Endometrium (tissue), 2 donors: ENCODE measurements around the gene HHLA2.

Experiments
- FAIRE-seq: peaks from 2 replicates; lab custom pipeline; 2012; peaks lifted over from hg19 to GRCh38; lab: Jason Lieb, UNC
- donor health status: control.
- donor health status: control.

The HHLA2 gene

DNA sequence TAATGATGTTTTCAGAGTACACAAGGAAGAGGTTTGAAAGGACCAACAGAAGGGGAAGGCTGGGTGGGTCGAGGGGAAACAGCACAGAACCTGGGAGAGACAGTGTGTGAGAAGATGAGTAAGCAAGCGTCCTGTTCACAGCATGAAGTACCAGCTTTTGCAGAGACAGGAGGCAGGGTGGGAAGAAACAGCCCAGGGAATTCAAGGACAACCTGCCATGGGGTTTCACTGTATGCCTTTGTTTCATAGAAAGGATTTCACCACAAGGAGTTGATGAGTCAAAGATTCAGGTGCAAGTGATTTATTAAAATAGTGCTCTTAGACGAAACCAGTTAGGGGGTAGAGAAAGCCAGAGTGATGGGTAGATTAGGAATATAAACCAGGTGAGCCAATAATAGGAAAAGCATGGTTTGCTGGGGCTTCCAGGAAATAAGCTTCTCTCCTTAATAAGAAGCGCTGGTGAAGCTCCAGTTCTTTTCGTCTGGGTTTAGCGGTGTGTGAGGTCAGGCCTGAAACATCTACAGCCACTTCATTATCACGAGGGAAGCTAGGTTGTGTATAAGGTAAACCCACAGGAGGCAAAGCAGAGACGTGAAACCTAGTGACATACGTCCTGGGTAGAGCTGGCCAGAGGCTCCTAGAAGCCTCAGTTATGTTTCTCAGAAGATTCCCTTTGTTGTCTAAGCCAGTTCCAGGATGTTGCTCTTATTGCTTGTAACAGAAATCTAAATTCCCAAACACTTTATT, 3.9 kb downstream of the HHLA2 start:
- FAIRE-seq = no peak

DNA sequence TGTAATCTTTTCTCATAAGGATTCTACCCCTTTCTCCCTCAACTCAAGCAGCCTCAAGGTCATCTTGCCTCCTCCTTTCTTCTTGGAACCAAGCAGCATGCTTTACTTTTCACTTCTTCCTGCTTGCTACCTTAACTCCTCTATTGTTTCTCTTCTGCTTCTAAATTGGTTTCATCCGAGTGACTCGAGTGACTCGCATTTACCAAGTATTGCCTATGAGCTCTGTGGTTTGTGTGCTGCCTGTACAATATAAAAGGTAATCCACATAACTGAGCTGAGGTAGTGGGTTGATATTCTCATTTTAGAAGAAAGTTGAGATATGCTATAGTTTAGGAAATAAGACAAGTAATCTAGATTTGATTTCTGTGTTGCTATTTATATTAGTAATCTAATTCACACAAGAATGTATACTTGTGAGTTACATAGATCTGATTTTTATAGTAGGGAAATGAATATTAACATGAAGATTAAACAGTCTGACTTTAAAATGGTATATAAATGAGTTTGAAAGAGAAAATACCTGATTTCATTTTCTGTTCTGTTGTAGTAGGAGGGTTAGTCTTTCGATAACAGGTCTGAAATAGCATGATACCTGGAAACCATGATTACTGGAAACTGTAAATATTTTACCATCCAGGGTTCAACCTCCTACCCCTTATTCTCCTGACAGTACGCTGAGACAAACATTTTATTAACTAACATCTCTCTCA, 5.5 kb downstream of the HHLA2 start:
- FAIRE-seq = no peak

DNA sequence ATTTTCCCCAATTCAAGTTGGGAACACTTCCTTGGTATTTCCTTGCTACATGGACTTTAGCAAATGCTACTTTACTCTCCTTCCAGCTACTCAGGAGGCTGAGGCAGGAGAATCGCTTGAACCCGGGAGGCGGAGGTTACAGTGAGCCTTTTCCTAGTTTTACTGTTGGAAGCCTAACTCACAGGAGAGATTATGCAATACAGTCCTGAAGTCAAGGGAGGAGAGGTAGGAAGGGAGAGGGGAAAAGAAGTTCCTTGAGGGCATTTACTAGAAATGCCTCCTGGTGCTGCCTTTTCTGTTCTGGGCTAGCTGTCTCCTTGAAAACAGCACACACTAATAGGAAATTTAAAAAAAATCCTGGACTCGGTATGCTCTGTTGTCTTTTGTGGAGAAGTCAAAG, 6.2 kb downstream of the HHLA2 start:
- FAIRE-seq = no peak

DNA sequence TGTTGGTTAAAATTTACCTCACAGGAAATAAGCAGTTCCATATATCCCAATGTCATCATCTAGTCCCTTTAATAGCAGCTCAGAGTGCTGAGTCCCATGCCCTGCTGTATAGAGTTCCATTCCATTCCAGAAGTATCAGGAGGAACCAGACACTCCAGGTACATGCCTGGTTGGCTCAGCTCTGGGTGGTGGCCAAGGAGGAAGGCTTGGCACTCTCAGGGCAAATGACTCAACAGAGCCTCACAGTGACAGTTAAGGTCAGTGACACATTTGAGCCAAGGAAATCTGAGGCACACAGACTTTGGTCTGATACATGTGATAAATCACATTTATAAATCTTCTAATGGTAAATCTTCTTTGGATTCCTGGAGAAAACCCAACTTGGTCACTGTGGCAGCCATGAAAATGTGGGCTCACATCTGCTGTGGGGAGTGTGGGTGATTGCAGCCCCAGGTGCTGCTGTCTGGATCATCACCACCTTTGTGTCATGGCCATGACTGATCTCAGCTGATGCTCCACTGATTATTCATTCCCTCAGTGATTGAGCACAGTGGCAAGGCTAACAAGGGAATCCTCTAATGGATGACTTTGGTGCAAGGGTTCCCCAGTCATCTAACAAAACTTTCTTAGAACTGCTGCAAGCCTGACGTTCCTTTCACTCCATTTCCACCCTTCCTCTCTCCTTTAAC, 9.3 kb downstream of the HHLA2 start:
- no peak for FAIRE-seq

DNA sequence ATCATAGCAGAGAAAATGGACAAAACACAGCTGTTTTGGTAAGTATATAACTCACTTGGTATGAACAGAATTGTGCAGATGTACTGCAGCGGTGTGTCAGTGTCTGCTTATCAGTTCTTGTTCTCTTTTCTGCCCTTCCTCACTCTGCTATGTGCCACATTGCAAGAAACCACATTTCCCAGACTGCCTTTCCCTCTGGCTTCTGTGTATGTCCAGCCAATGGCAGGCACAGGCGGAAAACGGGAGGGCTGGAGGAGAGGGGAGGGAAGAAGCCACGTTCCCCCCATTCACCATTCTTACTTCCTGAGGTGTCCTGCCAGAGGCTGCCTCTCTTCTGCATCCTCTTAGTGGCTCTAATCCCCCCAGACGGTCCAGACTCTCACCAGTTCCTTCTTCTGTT, 15.4 kb downstream of the HHLA2 start:
- FAIRE-seq = no peak

- FAIRE-seq = no peak
These were observed 16.3 kb downstream of the HHLA2 start for GRCh38 chr3:108312656-108313055.

DNA sequence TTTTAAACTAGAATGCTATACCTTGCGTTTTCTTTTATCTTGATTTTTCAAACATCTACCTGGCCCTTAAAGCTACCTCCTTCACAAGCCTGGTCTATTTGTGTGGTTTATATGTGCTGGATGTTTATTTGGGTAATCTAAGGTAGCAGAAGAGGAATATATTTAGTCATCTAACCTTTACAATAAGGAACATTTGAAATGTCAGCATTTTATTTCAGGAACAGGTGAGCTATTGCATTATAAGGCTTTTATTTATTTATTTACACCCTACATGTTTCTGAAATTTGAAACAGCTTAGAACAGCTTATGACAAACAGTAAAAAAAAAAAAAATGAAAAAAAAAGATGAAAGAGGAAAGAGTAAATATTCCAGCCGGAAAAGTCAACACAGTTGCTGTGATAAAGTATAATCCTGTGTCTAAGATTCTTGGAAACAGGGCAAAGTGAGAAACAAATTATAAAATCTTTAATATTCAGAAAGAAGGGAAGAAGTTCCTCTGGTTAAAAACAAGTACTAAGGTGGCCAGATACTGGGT, 19.5 kb downstream of the HHLA2 start:
- FAIRE-seq = no peak

- no peak for FAIRE-seq
These were observed 23.2 kb downstream of the HHLA2 start for GRCh38 chr3:108319428-108320082.

DNA sequence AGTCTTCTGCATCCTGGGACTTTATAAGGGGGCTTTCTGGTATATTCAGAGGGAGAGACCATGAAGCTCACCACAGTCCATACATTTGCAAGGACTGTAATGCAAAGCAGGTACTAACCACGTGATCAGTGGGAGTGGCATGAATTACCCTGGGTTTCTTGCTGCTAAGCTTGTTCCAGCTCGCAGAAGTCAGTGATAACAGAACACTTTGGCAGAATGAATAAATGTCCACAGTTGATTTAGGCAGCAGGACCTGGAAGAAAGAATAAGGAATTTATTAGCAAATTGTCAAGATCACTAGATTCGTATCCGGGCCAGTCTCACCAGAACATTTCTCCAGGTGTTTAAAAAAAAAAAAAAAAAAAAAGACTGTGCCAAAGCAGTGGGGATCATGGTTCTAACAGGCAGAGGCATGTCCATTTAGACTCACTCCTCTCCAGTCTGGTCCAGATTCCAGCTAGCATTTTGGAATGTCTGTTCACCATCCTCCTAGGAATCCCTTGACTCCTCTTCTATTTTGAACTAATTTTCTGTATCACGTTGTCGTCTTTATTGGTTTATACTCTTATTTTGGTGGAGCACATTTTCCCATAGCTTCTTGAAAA, 24.5 kb downstream of the HHLA2 start:
- no peak for FAIRE-seq

GRCh38 chr3:108322352-108322751, 26.0 kb downstream of the HHLA2 start:
- FAIRE-seq = no peak

GRCh38 chr3:108324177-108324576, 27.8 kb downstream of the HHLA2 start:
- FAIRE-seq = no peak

GRCh38 chr3:108327168-108327567, 30.8 kb downstream of the HHLA2 start:
- FAIRE-seq = no peak

DNA sequence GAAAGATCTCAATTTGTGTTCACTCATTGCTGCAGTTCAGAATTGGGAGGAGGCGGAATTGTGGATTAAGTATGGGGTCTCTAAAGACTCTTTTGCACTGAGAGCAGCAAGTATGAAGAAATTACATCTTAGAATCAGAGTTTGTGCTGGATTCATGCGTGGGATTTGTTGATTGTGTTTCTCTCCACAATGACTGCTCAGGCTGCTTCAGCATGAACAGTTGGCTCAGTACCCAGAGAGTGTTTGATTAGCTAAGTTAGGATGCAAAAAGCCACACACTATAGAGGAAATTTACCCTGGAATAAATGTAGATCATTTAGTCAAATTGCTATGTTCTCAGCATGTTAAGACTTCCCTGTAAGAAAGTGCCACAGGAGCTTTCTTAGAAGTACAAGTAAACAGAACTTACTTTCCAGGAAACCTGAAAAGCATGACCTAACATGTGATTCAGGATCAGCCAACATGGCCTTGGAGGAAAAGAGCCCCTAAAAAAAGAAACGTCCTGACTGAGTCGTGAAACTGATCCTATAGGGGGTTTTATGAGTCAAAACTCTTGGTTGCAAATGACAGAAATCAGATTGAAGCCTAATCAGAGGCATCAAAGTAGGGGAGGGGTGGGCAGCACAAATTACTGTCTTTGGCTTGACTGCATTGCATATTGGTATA, 32.6 kb downstream of the HHLA2 start:
- no peak for FAIRE-seq

DNA sequence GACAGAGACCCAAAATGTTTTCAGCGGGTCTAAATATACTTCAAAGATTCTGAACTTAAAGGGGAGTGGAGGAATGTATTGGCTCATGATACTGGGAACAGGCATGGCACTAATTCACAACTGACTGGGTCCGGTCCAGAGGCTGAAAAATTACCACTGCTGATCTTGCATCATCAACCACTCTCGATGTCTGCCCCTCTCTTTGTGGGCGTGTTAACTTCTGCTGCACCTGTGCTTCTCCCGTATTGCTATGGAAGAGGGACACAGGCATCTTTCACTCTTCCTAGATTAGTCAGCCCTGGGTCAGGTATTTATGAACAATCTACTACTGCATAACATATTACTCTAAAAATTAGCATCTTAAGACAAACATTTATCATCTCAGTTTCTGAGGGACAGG, 33.2 kb downstream of the HHLA2 start:
- FAIRE-seq = no peak

DNA sequence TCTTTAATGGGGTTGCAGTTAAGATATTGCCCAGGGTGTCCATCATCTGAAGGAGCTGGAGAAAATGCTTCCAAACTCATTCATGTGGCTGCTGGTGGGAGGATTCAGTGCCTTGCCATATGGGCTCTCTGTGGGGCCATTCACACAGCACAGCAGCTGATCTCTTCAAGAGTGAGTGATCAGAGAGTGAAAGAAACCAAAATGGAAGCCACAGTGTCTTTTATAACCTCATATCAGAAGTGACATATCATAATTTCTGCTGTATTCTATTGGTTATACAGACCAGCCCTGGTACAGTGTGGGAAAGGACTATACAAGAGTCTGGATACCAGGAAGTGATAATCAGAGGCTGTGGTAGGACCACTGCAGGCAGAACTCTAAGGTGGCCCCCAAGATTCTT, 33.6 kb downstream of the HHLA2 start:
- no peak for FAIRE-seq

GRCh38 chr3:108331792-108332191, 35.4 kb downstream of the HHLA2 start:
- no peak for FAIRE-seq

DNA sequence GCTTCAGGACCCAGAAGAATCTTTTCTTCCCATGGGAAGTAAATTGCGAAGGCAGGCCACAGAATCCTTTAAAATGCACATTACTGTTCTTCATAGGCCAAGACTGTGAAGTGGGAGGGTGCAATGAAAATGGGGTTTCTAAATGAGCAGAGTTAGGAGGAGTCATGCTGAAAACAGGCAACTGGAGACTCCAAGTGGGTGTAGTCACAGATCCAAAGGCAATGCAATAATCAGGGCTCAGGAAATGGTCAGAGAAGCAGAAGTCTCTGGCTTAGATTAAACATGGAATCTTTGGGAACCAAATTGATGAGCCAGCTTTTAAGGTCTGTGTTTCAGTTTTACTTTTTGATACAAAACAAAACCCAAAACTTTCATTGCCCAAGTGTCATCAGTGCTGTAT, 37.6 kb downstream of the HHLA2 start:
- no peak for FAIRE-seq

DNA sequence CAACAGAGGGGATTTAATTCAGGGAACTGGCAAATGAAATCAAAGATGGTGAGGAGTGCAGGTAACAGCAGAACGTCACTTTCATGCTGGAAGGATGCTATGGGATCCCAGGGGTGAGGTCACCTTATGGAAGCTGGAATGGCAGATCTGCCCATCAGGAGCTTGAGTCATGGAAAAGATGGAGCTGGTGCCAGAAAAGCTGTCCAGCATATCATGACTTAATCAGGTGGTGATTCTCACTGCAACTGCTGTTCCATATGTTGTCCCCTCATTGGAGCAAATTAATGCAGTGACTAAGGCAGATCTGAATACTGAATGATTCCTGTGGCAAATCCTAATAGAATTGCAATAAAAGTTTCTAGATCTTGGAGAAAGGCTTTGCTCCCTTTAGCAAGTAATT, 38.4 kb downstream of the HHLA2 start:
- no peak for FAIRE-seq

DNA sequence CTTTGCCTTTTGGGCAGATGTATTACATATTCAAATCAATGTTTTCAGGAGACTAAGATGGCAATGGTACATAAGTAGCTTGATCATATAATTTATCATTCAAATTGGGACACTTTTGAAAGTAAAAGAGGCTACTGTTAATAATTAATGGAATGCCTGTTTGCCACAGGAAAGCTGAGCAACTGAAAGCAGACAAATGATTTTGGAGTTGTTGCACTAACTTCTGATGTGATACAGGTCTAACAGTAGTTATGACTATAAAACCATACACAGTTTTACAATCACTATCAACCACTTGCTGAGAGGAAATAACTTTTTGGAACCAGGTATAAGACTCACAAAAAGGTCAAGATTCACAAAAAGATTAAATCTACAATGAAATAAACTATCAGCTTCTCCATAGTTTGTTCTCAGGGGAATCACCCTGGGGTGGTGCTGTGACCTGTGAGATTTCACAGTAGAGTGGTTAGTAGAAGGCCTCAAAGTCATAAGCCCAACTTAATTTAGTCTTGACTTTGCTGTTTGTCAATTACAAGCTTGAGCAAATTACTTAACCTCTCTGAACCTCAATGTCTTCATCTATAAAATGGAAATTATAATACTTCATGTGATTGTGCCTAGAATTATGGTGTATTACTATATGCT, 42.7 kb downstream of the HHLA2 start:
- FAIRE-seq = no peak

DNA sequence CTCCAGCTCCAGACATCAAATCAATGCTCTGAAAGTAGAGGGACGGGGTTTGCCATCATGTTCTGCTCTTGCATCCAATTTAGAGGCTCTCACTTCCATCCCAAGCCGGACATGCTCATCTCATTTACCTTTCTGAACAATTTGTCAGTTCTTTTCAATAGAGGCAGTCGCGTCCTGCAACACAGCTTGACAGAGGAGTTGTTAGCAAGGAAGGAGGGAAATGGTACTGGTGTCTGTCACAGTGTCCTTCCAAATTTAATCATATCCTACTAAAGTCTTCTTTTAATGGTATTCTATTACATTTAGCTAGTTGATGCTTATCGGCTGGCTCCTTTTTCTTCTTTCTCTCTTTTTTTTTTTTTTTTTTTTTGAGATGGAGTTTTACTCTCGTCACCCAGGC, 45.6 kb downstream of the HHLA2 start:
- FAIRE-seq = no peak
